Activated T-helper 2 cell treated with anti-CD3 and anti-CD28 coated beads, Interferon-gamma antibody, Interleukin-2, Interleukin-4, amounts not matched to agents 10 μg/mL and 5 μg/mL and 100 μg/mL, durations not matched to agents 14 hours and 24 hours and 36 hours (primary cell): Measurements from ENCODE around the gene PLCG1. TPM values are rescaled to one million over a fixed set of nuclear protein-coding genes. Genes with fewer than 3 reads are reported as not detected.
A peak's percentile ranks its signal among the peaks of the same experiment; 100 is the strongest.

ENCODE experiments used
- DNase-seq: peaks from one replicate; pipeline ENCODE4 v3.0.0; 2021; ENCODE audit warnings: low spot score
- H3K27ac Mint-ChIP-seq: one replicate; pipeline ENCODE4 v1.8.0; 2021; ENCODE audit warnings: mixed read lengths
- H3K27me3 Mint-ChIP-seq: one replicate; pipeline ENCODE4 v1.8.0; 2021; ENCODE audit warnings: low read depth, mixed read lengths
- H3K36me3 Mint-ChIP-seq: one replicate; pipeline ENCODE4 v1.8.0; 2021; ENCODE audit warnings: low read depth, mixed read lengths
- H3K4me1 Mint-ChIP-seq: one replicate; pipeline ENCODE4 v1.8.0; 2021; ENCODE audit warnings: low read depth, mixed read lengths
- H3K4me3 Mint-ChIP-seq: one replicate; pipeline ENCODE4 v1.8.0; 2021; ENCODE audit warnings: low read depth, mild to moderate bottlenecking, moderate library complexity, mixed read lengths
- H3K9me3 Mint-ChIP-seq: one replicate; pipeline ENCODE4 v1.8.0; 2021; ENCODE audit warnings: mixed read lengths
- intact Hi-C: fragments of 100-400 bp; cut with micrococcal nuclease; formaldehyde crosslinking; loops from one replicate; pipeline ENCODE4 v1.15.1; 2023
- total RNA-seq: library from RNA; stranded (reverse); gene quantifications from 2 replicates; pipeline ENCODE4 v1.2.3, GENCODE V29; 2022

PLCG1 gene
- total RNA-seq, 1 donor from 2014 or later, result 187 TPM

DNA sequence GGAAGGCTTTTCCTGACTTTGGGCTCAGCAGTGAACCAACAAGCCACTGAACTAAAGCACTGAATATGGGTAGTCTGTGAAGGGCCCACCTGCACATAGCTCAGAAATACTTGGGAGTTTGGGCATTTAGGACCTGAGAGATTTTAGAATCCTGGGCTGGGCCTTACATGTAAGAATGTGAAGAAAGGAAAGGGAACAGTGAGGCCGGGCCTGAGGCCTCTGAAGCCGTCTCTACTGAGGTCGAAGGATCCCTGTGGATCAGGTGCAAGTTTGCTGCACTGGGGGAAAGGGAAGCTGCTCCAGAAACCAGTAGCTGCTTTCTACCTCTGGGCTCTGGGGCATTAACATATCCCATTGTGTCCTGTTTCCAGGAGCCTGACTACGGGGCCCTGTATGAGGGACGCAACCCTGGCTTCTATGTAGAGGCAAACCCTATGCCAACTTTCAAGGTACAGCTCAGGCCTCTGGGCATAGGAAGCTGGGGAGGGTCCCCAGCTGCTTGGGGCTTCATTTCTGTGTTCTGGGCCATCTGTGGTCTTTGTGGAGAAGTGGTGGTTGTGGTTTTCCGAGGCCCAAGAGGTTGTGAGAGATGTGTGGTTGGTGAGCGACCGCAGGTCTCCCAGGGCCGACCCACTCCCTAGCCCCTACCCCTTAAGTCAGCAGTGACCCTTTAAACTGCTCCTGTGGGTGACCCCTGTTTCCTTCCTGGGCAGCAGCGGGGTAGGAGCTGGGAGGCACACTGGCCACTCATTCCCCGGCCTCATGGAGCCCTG lies 30.3 kb downstream of the PLCG1 start:
- Mint-ChIP-seq H3K27me3 (no peaks in the 10 kb centered on the region), H3K36me3 (peaks cover 83% of the 10 kb centered on the region), H3K27ac (no peak overlapping the region), H3K4me3 (no peak overlapping the region), H3K4me1 (peaks cover 17% of the 10 kb centered on the region), H3K9me3 (no peaks in the 10 kb centered on the region)
- no peak for DNase-seq
- intact Hi-C loops, result no loop called here

DNA sequence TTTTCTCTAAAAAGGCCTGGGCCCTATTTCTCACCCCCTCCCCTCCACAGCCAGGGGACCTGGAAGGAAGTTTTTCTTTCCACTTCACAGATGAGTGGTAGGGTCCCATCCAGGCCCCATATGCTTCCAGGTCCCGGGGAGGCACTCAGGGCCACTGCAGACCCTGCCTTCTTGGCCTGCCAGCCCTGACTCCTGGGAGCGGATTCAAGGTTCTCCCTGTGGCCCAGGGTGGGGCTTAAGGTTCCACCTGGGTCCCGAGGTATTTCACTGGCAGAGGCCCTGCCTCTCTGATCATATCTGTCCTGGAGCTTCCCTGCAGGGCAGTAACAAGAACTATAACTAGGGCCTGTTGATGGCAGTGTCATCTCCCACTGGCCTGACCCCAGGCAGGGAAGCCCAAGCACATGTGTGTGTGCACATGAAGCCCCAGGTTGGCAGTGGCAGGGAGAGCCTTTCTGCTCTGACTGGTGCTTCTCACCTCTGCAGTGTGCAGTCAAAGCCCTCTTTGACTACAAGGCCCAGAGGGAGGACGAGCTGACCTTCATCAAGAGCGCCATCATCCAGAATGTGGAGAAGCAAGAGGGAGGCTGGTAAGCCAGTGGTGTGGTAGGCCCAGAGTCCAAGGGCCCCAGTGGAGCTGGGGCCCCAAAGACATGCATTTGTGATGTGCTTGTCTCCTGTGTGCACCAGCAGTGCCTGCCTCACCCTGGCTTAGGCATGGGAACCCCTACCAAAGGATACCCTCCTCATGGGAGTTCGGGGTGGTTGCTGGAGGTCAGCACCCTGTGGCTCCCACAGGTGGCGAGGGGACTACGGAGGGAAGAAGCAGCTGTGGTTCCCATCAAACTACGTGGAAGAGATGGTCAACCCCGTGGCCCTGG lies 31.2 kb downstream of the PLCG1 start:
- Mint-ChIP-seq H3K4me1 (peaks cover 17% of the 10 kb centered on the region), H3K4me3 (no peak overlapping the region), H3K27ac (no peak overlapping the region)

GRCh38 chr20:41169162-41169690 lies 31.9 kb downstream of the PLCG1 start:
- H3K36me3 Mint-ChIP-seq, result peaks cover 84% of the 10 kb centered on the region
- DNase-seq, result no peak
- no peaks in the 10 kb centered on the region for H3K27me3 Mint-ChIP-seq
- no peak overlapping the region for H3K4me3 Mint-ChIP-seq
- no peak overlapping the region for H3K27ac Mint-ChIP-seq
- intact Hi-C loops, result no loop called here
- peaks cover 17% of the 10 kb centered on the region for H3K4me1 Mint-ChIP-seq
- no peaks in the 10 kb centered on the region for H3K9me3 Mint-ChIP-seq

More for the DNA sequence above, 31.2 kb downstream of the PLCG1 start:
- H3K36me3 Mint-ChIP-seq, result peaks cover 85% of the 10 kb centered on the region
- H3K27me3 Mint-ChIP-seq, result no peaks in the 10 kb centered on the region
- no peaks in the 10 kb centered on the region for H3K9me3 Mint-ChIP-seq
- intact Hi-C loops, result no loop called here
- no peak for DNase-seq

DNA sequence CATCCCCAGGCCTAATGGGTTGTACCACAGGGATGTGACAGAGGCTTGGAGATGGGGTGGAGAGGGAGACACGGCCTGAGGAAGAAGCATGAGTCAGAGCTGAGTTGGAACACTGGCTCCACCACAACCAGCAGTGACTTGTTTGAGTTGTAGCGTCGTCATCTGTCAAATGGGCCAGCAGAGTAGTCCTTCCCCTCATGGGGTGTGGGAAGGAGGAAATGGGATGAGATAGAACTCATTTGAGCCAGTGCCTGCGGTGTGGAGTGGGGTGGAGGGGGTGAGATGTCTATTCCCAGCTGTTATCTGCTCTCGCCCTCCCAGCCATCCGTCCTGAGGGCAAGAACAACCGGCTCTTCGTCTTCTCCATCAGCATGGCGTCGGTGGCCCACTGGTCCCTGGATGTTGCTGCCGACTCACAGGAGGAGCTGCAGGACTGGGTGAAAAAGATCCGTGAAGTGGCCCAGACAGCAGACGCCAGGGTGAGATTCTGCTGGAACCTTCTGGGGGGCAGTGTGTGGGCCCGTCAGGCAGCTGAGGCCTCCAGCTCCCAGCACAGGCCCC lies 32.5 kb downstream of the PLCG1 start:
- no peak overlapping the region for H3K27ac Mint-ChIP-seq
- no peak for DNase-seq
- peaks cover 84% of the 10 kb centered on the region for H3K36me3 Mint-ChIP-seq
- no peak overlapping the region for H3K4me3 Mint-ChIP-seq
- intact Hi-C loops, result loop anchor here (5.0 kb wide), 1 partner anchor 33 kb away; the partner anchor contains the start of gene PLCG1
- H3K27me3 Mint-ChIP-seq, result no peaks in the 10 kb centered on the region
- H3K4me1 Mint-ChIP-seq, result peaks cover 17% of the 10 kb centered on the region
- H3K9me3 Mint-ChIP-seq, result no peaks in the 10 kb centered on the region

DNA sequence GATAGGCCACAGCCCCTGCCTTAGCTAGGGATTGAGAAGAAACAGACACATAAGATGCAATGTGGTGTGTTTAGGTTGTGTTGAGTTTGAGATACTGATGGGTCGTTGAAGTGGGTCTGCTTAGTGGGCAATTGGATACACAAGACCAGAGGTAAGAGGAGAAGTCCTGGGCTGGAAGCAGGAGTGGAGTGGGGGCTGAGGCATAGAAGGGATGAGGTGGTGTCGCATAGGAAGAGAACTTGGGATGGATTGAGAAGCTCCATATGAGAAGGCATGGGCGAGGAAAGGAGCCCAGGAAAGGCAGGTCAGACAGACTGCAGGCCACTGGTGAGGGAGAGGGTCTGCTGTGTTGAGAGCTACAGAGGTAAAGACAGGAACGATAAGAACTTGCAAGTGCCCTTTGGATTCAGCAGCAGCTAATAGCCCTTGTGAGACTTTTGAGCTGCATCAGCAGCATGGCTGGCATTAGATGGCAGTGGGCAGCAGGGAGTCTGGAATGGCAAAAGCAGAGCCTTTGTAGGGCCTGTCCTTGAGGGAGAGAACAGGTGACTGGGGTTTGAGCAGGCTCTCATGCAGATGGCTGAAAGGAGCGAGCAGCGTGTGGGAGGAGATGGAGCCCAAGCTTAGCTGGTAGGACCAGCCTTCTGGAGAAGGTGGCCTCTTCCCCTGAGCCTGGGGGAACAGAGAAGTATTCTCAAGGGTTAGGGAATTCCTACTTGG lies 33.2 kb downstream of the PLCG1 start:
- DNase-seq, result no peak
- Mint-ChIP-seq H3K27ac (no peak overlapping the region), H3K9me3 (no peaks in the 10 kb centered on the region), H3K4me3 (no peak overlapping the region), H3K27me3 (no peaks in the 10 kb centered on the region), H3K36me3 (peaks cover 84% of the 10 kb centered on the region), H3K4me1 (peaks cover 16% of the 10 kb centered on the region)
- intact Hi-C loops, result loop anchor here (5.0 kb wide), 1 partner anchor 33 kb away; the partner anchor contains the start of gene PLCG1

DNA sequence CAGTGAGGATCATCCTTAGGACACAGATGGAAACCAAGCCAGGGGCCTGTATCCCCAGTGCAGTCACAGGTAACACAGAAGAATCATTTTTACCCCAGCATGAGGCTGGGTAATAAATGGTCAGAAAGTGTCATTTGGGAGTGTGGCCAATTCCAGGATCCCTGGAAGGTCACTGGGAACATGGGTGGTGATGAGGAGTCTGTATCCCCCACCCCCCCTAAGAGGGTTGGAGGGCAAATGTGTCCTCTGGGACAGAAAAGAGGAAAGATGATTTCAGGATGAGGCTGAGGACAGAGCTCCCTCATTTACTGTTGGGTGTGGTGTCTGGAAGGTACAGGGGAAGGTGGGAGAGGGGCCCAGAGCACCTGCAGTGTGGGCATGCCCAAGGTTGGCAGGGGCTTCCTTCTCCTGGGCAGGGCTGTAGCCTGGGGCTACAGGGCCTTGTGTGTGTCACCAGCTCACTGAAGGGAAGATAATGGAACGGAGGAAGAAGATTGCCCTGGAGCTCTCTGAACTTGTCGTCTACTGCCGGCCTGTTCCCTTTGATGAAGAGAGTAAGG lies 34.5 kb downstream of the PLCG1 start:
- no peak for DNase-seq
- Mint-ChIP-seq H3K27ac (peak overlapping the region; percentile 19), H3K4me1 (peaks cover 10% of the 10 kb centered on the region), H3K27me3 (no peaks in the 10 kb centered on the region), H3K4me3 (no peak overlapping the region), H3K36me3 (peaks cover 80% of the 10 kb centered on the region), H3K9me3 (no peaks in the 10 kb centered on the region)
- intact Hi-C loops, result loop anchor here (2.0 to 5.0 kb wide), 2 partner anchors 35 to 169 kb away; partner anchors contain the start of genes LPIN3 and PLCG1

GRCh38 chr20:41172296-41173140 lies 35.2 kb downstream of the PLCG1 start:
- intact Hi-C loops, result loop anchor here (1.0 to 5.0 kb wide), 3 partner anchors 35 to 168 kb away; partner anchors contain the start of genes LPIN3 and PLCG1
- Mint-ChIP-seq H3K36me3 (peaks cover 73% of the 10 kb centered on the region), H3K4me3 (no peak overlapping the region), H3K9me3 (no peaks in the 10 kb centered on the region), H3K27ac (no peak overlapping the region), H3K27me3 (no peaks in the 10 kb centered on the region), H3K4me1 (peaks cover 3% of the 10 kb centered on the region)
- no peak for DNase-seq

GRCh38 chr20:41173161-41173721 lies 35.9 kb downstream of the PLCG1 start:
- Mint-ChIP-seq H3K9me3 (no peaks in the 10 kb centered on the region), H3K27me3 (no peaks in the 10 kb centered on the region), H3K27ac (no peak overlapping the region), H3K4me3 (no peak overlapping the region), H3K36me3 (peaks cover 76% of the 10 kb centered on the region), H3K4me1 (peaks cover 2% of the 10 kb centered on the region)
- no peak for DNase-seq
- intact Hi-C loops, result loop anchor here (1.0 to 5.0 kb wide), 3 partner anchors 36 to 168 kb away; partner anchors contain the start of genes LPIN3 and PLCG1

DNA sequence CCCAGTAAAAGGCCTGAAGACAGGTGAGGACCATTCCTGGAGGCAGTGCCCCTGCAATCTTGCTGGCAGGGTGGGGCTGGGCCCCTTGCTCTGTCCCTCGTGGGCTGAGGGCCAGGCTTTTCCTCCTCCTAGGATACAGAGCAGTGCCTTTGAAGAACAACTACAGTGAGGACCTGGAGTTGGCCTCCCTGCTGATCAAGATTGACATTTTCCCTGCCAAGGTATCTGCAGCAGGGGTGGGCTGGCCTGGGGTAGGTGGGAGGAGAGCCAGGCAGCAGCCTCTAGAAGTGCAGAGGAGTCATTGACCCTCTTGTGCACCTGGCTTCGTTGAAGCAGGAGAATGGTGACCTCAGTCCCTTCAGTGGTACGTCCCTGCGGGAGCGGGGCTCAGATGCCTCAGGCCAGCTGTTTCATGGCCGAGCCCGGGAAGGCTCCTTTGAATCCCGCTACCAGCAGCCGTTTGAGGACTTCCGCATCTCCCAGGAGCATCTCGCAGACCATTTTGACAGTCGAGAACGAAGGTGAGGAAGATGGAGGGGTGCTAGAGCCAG lies 36.5 kb downstream of the PLCG1 start:
- no peak overlapping the region for H3K27ac Mint-ChIP-seq
- no peaks in the 10 kb centered on the region for H3K9me3 Mint-ChIP-seq
- peaks cover 2% of the 10 kb centered on the region for H3K4me1 Mint-ChIP-seq
- no peaks in the 10 kb centered on the region for H3K27me3 Mint-ChIP-seq
- intact Hi-C loops, result loop anchor here (1.0 to 5.0 kb wide), 3 partner anchors 37 to 167 kb away; partner anchors contain the start of genes LPIN3 and PLCG1
- H3K4me3 Mint-ChIP-seq, result no peak overlapping the region
- H3K36me3 Mint-ChIP-seq, result peaks cover 73% of the 10 kb centered on the region
- no peak for DNase-seq

DNA sequence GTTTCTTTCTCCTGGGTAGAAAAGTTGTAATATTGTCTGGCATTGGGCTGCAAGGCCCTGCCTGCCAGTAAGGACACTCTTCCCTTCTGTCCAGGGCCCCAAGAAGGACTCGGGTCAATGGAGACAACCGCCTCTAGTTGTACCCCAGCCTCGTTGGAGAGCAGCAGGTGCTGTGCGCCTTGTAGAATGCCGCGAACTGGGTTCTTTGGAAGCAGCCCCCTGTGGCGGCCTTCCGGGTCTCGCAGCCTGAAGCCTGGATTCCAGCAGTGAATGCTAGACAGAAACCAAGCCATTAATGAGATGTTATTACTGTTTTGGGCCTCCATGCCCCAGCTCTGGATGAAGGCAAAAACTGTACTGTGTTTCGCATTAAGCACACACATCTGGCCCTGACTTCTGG lies 37.0 kb downstream of the PLCG1 start:
- Mint-ChIP-seq H3K9me3 (no peaks in the 10 kb centered on the region), H3K27me3 (no peaks in the 10 kb centered on the region), H3K4me3 (no peak overlapping the region), H3K27ac (peak overlapping the region; percentile 36), H3K36me3 (peaks cover 71% of the 10 kb centered on the region), H3K4me1 (peaks cover 2% of the 10 kb centered on the region)
- intact Hi-C loops, result loop anchor here (5.0 kb wide), 1 partner anchor 37 kb away; the partner anchor contains the start of gene PLCG1
- peak; percentile 6 for DNase-seq
